ENCODE measurements around the gene SLC35F2.

Gene SLC35F2

GRCh38 chr11:107848345-107848744, 10.2 kb downstream of the SLC35F2 start:
- no peak for TF ChIP-seq FOXP2 (optimal IDR thresholded peaks at IDR 0.05; ENCODE audit: borderline replicate concordance, extremely low read depth, extremely low read length, insufficient read depth)
- TF ChIP-seq POLR2AphosphoS5 (IDR thresholded peaks at IDR 0.05; ENCODE audit: low read depth, low read length) = no peak
- TF ChIP-seq REST (IDR thresholded peaks at IDR 0.05; ENCODE audit: insufficient read depth in 1 of 2, low read depth in 2 of 2, low read length in 2 of 2) = no peak
- no peak for TF ChIP-seq SIN3A (IDR thresholded peaks at IDR 0.05; ENCODE audit: borderline replicate concordance, insufficient read depth, low read length)
- TF ChIP-seq TAF1 (IDR thresholded peaks at IDR 0.05; ENCODE audit: borderline replicate concordance, insufficient read depth, low read length) = no peak

GRCh38 chr11:107847184-107847583, 11.4 kb downstream of the SLC35F2 start:
- TF ChIP-seq FOXP2 (optimal IDR thresholded peaks at IDR 0.05; ENCODE audit: borderline replicate concordance, extremely low read depth, extremely low read length, insufficient read depth) = no peak
- TF ChIP-seq SIN3A (IDR thresholded peaks at IDR 0.05; ENCODE audit: borderline replicate concordance, insufficient read depth, low read length) = no peak
- no peak for TF ChIP-seq REST (IDR thresholded peaks at IDR 0.05; ENCODE audit: insufficient read depth in 1 of 2, low read depth in 2 of 2, low read length in 2 of 2)
- no peak for TF ChIP-seq POLR2AphosphoS5 (IDR thresholded peaks at IDR 0.05; ENCODE audit: low read depth, low read length)
- TF ChIP-seq TAF1 (IDR thresholded peaks at IDR 0.05; ENCODE audit: borderline replicate concordance, insufficient read depth, low read length) = no peak

GRCh38 chr11:107844041-107844440, 14.5 kb downstream of the SLC35F2 start:
- no peak for TF ChIP-seq POLR2AphosphoS5 (IDR thresholded peaks at IDR 0.05; ENCODE audit: low read depth, low read length)
- TF ChIP-seq REST (IDR thresholded peaks at IDR 0.05; ENCODE audit: insufficient read depth in 1 of 2, low read depth in 2 of 2, low read length in 2 of 2) = no peak

- TF ChIP-seq REST (IDR thresholded peaks at IDR 0.05; ENCODE audit: insufficient read depth in 1 of 2, low read depth in 2 of 2, low read length in 2 of 2) (no peak), POLR2AphosphoS5 (IDR thresholded peaks at IDR 0.05; ENCODE audit: low read depth, low read length) (no peak), FOXP2 (optimal IDR thresholded peaks at IDR 0.05; ENCODE audit: borderline replicate concordance, extremely low read depth, extremely low read length, insufficient read depth) (no peak), TAF1 (IDR thresholded peaks at IDR 0.05; ENCODE audit: borderline replicate concordance, insufficient read depth, low read length) (no peak), SIN3A (IDR thresholded peaks at IDR 0.05; ENCODE audit: borderline replicate concordance, insufficient read depth, low read length) (no peak)
These were observed 16.0 kb downstream of the SLC35F2 start for GRCh38 chr11:107842412-107843100.

- no peak for TF ChIP-seq TAF1 (IDR thresholded peaks at IDR 0.05; ENCODE audit: borderline replicate concordance, insufficient read depth, low read length)
- TF ChIP-seq REST (IDR thresholded peaks at IDR 0.05; ENCODE audit: insufficient read depth in 1 of 2, low read depth in 2 of 2, low read length in 2 of 2) = no peak
- TF ChIP-seq SIN3A (IDR thresholded peaks at IDR 0.05; ENCODE audit: borderline replicate concordance, insufficient read depth, low read length) = no peak
- no peak for TF ChIP-seq POLR2AphosphoS5 (IDR thresholded peaks at IDR 0.05; ENCODE audit: low read depth, low read length)
- TF ChIP-seq FOXP2 (optimal IDR thresholded peaks at IDR 0.05; ENCODE audit: borderline replicate concordance, extremely low read depth, extremely low read length, insufficient read depth) = no peak
These were observed 18.5 kb downstream of the SLC35F2 start for GRCh38 chr11:107840129-107840484.
